GM18858 (cell line): ENCODE data around the gene ZFP90.
"Not testable (repeated sequence)": the region's sequence is repeated elsewhere in the genome, so short reads cannot be mapped to it uniquely, and the experiment has no call there.

Experiments used
- ATAC-seq: cut with Tn5 transposase; IDR thresholded peaks from one replicate; pipeline ENCODE4 v1.9.1; 2021; ENCODE audit not compliant: unreplicated experiment

The ZFP90 gene

GRCh38 chr16:68538880-68539701 lies at the start of gene ZFP90:
Gene ZFP90 (plus strand): TSS chr16:68539291. CDS start chr16:68539793, 502 bp downstream.
- peak; percentile 82 for ATAC-seq

GRCh38 chr16:68490358-68490757 lies 48.7 kb upstream of the ZFP90 start:
- no peak for ATAC-seq

- no peak for ATAC-seq
These were observed 48.1 kb upstream of the ZFP90 start for GRCh38 chr16:68490829-68491575.

- ATAC-seq = no peak
These were observed 47.5 kb upstream of the ZFP90 start for GRCh38 chr16:68491576-68491950.

- ATAC-seq = no peak
These were observed 46.9 kb upstream of the ZFP90 start for GRCh38 chr16:68492151-68492542.

GRCh38 chr16:68492543-68493411 lies 46.3 kb upstream of the ZFP90 start:
- no peak for ATAC-seq

GRCh38 chr16:68493412-68494070 lies 45.5 kb upstream of the ZFP90 start:
- no peak for ATAC-seq

GRCh38 chr16:68494261-68494660 lies 44.8 kb upstream of the ZFP90 start:
- not testable (repeated sequence) for ATAC-seq

- ATAC-seq = no peak
These were observed 42.4 kb upstream of the ZFP90 start for GRCh38 chr16:68496689-68497088.

GRCh38 chr16:68499006-68499405 lies 40.1 kb upstream of the ZFP90 start:
- ATAC-seq = no peak

- ATAC-seq = no peak
These were observed 35.8 kb upstream of the ZFP90 start for GRCh38 chr16:68503334-68503733.

GRCh38 chr16:68504066-68504465 lies 35.0 kb upstream of the ZFP90 start:
- ATAC-seq = no peak

GRCh38 chr16:68506331-68507053 lies 32.6 kb upstream of the ZFP90 start:
- ATAC-seq = no peak

GRCh38 chr16:68508013-68508412 lies 31.1 kb upstream of the ZFP90 start:
- ATAC-seq = no peak

- no peak for ATAC-seq
These were observed 30.4 kb upstream of the ZFP90 start for GRCh38 chr16:68508641-68509240.

GRCh38 chr16:68509381-68509780 lies 29.7 kb upstream of the ZFP90 start:
- no peak for ATAC-seq

- ATAC-seq = no peak
These were observed 28.3 kb upstream of the ZFP90 start for GRCh38 chr16:68510775-68511174.

- ATAC-seq = no peak
These were observed 26.9 kb upstream of the ZFP90 start for GRCh38 chr16:68512183-68512582.

GRCh38 chr16:68512742-68513141 lies 26.3 kb upstream of the ZFP90 start:
- ATAC-seq = no peak

- no peak for ATAC-seq
These were observed 24.6 kb upstream of the ZFP90 start for GRCh38 chr16:68514511-68514910.
